Measurements from ENCODE around the gene PITX1.
"Not testable (repeated sequence)": the region's sequence is repeated elsewhere in the genome, so short reads cannot be mapped to it uniquely, and the experiment has no call there.

Gene PITX1

DNA sequence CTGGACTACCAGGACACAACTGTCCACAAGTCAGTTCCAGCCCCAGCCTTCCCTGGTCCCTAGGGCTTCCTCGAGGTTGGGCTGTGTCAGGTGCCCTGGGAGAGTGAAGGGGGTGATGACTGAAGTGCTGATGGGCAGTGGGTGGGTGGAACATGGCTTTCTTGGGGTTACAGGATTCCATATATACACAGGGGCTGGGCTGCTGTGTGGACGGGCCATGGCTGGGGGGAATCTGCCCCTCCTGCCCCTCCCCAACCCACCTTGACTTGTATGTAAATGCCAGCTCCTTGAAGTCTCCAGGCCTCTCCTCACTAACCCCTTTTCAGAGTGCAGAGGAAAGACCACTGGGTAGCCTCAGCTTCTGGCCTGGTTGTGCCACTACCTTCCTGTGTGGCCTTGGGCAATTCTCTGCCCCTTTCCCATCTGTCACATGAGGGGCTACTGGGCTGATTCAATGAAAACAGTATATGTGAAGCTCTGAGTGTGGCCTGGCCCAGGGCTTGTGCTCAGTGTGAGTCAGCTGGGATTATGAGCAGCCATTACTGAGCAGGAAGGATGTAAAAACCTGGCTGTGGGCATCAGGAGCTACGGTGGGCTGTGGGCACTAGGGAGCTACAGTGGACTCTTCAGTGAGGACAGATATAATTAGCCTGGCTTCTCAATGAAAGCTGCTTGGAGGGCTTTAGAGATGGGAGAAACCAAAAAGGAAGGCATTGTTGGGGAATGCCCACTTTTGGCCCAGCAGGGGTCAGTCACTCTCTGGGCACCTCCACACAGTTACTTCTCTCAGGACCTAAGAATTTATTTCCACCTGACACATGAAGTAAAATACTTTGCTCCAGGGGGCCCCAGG is 23.3 kb downstream of the PITX1 start:
- no peak for DNase-seq (ENCODE audit: low read depth in 2 of 2)

DNA sequence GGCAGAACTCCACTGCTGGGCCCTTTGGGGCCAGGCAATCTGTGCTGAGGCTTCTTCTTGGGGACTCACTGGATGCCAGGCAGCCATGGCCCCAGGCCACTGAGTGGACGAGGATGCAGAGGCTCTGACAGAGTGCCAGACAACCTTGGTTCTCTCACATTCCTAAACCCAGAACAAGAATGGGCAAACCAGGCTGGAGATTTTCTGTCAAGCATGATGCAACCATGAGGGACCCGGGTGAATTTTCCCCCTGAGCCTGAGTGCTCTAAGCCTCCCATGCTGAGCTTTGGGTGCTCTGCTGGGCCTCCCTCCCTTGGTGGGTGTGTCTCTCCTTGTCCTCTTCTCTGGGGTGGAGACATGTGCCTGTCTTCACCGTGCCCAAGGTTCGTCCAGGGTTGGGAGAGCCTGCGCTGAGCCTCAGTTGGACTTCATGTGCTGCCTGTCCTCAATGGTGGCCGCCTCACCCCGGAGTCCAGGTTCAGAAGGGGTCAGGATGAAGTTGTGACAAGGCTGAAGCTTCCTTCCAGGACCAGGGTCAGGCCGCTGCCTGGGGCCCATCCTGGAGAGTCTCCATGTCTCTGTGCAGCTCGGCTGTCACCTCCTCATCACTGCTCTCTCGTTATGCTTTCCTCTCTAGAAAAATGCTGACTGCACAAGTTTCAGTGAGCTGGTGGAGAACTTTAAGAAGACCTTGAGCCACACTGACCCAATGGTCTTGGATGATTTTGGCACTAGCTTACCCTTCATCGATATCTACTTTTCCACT is 24.1 kb downstream of the PITX1 start:
- no peak for DNase-seq (ENCODE audit: low read depth in 2 of 2)

DNA sequence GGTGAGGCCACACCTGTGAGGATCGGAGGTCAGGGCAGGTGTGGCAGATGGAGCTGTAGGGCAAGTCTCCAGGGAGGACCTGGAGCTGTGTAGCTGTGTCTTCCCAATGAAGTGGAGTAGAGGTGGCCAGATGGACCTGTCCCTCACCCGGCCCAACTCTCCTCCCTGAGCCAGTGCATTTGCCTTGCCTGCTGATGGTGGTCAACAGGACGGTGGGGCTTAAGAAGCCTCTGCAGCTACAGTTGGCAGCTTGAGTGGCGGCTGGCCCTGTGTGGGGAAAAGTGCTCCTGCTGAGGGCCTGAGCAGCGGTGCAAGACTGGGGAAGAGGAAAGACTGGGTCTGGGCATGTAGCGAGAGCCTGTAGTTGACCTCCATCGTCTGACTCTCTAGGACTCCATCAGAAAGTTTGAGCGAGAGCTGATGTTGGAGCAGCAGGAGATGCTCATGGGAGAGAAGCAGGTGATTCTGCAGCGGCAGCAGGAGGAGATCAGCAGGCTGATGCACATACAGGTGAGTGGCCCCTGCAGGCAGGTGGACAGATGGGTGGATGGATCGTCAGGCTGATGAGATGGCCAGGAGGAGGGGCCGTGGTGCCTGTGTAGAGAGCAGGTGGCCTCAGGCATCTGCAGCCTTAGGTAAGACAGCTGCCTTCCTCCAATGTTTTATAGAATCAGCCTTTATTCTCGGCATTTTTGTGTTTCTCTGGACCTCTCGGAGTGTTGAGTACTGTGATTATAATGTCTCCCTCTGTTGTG is 24.9 kb downstream of the PITX1 start:
- no peak for DNase-seq (ENCODE audit: low read depth in 2 of 2)

DNA sequence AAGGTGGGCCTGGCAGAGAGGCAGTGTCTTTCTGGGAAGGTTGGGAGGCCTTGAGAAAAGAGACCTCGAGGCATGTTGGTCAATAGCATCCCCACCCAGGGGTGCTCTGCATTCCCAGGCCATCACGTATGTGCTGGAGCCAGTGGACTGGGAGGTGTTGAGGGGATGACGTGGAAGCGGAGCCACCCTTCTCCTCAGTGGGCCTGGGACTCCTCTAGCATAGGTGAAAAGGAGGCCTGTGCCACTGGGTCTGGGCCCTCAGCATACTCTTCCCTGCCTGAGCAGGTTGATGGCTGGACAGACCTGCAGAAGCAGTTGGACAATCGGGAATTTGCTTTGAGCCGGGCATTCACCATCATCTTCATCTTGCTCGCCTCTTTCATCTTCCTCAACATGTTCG is 25.5 kb downstream of the PITX1 start:
- no peak for DNase-seq (ENCODE audit: low read depth in 2 of 2)

DNA sequence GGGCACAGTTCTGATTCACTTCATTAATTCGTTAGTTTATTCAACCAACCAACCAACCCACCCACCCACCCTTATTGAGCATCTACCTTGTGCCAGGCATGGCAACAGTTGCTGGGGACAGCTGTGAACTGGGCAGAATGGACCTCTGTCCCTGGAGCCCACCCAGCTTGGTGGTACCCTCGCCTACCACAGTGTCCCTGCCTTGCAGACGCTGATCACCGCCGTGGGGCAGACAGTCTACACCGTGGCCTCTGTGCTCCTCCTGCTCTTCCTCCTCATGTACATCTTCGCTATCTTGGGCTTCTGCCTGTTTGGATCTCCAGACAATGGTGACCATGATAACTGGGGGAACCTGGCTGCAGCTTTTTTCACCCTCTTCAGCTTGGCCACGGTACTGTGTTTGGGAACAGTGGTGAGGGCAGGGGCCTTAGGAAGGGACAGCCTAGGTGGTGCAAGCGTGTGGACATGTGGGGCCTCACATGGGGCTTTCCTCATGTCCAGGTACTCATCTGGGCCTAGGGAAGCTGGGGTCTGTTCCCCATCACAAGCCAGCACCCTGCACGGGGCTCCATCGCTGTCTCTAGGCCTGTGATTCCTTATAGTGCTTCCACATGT is 26.2 kb downstream of the PITX1 start:
- no peak for DNase-seq (ENCODE audit: low read depth in 2 of 2)

DNA sequence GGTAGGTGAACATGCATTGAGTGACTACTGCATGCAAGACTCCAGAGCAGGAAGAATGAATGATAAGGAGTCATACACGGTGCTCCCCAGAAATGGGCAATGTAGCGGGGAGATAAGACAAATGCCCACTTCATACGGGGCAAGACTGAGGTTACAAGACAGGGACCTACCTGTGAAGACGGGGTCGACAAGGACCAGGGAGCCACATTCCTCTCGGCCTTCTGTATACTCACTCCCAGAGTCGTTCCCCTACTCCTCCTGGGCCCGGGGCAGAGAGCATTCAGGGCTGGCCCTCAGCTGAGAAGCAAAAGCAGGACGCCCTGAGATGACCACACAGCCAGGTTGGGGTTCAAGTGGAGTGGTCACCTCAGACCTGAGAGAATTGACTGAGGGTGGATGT is 26.7 kb downstream of the PITX1 start:
- no peak for DNase-seq (ENCODE audit: low read depth in 2 of 2)

DNA sequence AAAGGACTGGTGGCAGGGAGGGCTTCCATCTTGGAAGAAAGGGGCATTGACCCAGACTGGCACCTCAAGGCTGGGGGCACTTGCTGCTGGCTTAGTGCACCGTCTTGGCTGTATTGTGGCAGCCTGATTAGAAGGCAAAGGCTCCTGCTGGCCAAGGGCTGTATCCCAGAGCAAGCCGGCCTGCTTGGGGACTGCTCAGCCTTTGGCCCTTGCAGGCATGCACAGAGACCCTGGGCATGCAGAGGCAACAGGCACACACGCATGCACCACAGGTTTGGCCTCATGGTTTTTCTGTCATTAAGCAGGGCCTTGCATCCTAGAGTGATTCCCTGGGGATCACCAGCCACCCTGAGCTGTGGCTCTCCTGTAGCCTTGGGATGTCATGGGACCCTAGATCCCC is 29.0 kb downstream of the PITX1 start:
- DNase-seq (ENCODE audit: low read depth in 2 of 2) = no peak

DNA sequence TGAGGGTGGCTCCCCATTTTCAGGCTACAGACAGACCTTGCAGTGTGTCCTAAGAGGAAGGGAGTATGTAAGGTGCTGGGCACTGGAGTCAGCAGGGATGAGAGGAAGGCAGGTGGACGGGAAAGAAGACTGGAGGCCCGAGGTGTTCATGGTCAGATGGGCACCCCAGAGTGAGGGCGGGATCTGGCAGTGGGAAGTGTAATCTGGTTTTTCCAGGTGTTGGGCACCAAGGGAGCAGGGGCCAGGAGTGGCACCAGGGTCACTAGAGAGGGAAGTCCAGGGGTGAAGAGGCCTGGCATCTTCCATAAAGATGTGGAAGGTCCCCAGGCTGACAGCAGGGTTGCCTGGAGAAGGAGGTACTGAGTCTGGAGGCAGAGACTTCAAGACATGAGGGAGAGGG is 29.7 kb downstream of the PITX1 start:
- no peak for DNase-seq (ENCODE audit: low read depth in 2 of 2)

DNA sequence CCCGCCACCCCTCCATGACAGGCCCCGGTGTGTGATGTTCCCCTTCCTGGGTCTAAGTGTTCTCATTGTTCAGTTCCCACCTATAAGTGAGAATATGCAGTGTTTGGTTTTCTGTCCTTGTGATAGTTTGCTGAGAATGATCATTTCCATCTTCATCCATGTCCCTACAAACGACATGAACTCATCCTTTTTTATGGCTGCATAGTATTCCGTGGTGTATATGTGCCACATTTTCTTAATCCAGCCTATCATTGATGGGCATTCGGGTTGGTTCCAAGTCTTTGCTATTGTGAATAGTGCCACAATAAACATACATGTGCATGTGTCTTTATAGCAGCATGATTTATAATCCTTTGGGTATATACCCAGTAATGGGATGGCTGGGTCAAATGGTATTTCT is 36.0 kb downstream of the PITX1 start:
- DNase-seq (ENCODE audit: low read depth in 2 of 2) = not testable (repeated sequence)

DNA sequence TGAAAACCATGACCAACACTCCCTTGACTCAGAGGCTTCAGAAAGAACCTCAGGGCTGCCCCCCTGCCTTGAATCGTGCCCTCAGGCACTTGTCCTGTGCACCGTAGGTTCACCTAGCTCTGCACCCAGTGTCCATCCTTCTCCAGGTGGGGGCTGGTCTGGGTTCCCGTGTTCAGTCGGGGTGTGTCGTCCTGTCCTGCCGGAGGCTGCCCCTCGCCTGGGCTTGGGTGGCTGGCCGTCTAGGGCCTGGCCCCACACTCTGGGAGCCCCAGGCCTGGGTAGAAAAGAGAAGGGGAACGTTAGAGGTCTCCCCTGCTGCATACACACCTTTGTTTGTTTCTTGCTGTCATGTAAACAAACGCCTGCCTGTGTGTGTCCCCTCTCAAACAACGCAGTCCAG is 37.0 kb downstream of the PITX1 start:
- no peak for DNase-seq (ENCODE audit: low read depth in 2 of 2)

DNA sequence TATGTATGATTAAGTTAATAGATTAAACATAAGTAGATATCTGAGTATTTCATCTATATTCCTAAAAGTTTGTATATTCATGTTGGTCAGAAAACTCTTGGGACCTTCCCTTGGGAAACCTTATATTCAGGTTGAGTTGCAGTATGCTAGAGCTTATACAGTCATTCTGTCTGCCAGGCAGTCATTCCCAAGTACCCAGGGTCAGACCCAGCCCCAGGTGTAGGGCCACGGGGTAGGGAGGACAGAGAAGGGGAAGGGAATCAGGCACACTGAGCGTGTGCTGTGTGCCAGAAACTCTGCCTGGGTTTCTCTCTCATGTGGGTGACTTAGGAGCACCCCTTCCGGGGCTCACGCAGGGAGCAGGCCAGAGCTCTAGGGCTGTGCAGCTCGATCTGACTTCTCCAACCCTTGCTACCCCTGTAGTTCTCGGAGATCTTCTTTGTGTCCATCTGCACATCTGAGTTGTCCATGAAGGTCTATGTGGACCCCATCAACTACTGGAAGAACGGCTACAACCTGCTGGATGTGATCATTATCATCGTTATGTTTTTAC is 38.1 kb downstream of the PITX1 start:
- no peak for DNase-seq (ENCODE audit: low read depth in 2 of 2)

DNA sequence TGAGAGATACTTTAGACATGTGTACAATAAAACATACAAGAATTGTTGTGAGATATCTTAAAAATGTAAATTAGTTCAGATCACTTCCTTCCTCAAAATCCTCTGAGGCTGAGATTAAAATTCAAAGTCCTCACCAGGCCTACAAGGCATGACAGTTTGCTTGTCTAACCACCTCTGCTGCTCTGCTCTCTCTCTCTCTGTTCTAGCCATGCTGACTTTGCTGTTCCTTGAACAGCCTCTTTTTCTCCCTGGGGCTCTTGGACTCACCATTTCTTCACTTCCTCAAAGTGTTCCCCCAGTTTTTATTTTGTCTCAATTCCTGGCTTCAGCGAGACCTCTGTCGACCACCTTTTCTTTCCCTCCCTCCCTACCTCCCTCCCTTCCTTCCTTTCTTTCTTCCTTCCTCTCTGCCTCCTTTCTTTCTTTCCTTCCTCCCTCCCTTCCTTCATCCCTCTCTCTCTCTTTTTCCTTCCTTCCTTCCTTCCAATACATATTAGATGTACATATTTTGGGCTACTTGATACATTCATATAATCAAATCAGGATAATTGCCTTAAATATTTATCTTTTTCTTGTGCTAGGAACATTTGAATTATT is 39.4 kb downstream of the PITX1 start:
- no peak for DNase-seq (ENCODE audit: low read depth in 2 of 2)

DNA sequence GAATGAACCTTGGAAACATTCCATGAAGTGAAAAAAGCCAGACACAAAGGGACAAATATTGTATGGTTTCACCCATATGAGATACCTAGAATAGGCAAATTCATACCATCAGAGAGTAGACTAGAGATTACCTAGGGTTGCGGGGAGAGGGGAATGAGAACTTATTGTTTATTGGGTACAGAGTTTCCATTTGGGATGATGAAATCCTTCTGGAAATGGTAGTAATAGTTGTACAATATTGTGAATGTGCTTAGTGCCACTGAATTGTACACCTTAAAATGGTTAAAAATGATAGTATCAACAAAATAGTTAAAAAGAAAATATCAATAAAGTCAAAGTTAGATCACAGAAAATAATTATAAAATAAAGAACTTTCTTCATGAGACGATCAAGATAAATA is 40.9 kb downstream of the PITX1 start:
- no peak for DNase-seq (ENCODE audit: low read depth in 2 of 2)

DNA sequence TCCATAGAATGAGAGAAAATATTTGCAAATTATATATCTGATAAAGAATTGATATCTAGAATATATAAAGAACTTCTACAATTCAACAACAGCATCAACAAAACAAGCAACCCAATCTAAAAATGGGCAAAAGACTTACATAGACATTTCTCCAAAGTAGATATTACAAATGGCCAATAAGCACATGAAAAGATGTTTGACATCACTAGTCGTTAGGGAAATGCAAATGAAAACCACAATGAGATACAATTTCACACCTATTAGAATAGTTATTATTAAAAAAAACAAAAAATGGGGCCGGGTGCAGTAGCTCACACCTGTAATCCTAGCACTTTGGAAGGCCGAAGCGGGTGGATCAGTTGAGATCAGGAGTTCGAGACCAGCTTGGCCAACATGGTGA is 41.9 kb downstream of the PITX1 start:
- DNase-seq (ENCODE audit: low read depth in 2 of 2) = no peak

DNA sequence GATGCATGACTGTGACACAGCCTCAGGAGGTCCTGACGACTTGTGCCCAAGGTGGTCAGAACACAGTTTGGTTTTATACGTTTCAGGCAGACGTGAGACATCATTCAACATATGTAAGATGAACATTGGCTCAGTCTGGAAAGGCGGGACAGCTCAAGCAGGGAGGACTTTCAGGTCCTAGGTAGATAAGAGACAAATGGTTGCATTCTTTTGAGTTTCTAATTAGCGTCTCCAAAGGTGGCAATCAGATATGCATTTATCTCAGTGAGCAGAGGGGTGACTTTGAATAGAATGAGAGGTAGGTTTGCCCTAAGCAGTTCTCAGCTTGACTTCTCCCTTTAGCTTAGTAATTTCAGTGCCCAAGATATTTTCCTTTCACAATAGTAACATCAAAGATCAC is 43.8 kb downstream of the PITX1 start:
- not testable (repeated sequence) for DNase-seq (ENCODE audit: low read depth in 2 of 2)

DNA sequence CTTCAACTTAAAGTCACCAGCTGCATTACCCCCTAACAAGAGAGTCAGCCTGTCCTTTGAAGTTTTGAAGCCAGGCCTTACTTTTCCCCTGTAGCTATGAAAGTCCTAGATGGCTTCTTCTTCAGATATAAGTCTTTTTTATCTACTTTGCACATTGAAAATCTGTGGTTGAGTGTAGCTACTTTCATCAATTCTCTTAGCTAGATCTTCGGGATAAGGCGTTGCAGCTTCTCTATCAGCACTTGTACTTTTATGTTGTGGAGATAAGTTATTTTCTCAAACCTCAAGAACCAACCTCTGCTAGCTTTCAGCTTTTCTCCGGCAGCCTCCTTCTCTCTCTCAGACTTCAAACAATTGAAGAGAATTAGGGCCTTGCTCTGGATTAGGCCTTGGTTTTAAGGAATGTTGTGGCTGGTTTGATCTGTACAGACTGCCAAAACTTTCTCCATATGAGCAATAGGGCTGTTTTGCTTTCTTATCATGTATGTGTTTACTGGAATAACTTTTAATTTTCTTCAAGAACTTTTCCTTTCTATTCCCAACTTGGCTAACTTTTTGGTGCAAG is 44.7 kb downstream of the PITX1 start:
- DNase-seq (ENCODE audit: low read depth in 2 of 2) = no peak

DNA sequence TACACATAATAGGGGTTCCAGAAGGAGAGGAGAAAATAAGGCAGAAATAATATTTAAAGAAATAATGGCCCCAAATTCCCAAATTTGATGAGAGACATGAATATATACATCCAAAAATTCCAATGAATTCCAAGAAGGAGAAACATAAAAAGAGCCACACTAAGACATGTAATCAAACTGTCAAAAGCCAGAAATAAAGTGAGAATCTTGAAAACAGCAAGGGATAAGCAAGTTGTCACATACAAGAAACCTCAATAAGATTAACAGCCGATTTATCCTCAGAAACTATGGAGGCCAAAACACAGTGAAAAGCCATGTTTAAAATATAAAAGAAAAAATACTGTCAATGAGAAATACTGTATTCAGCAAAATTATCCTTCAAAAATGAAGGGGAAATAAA is 51.8 kb downstream of the PITX1 start:
- no peak for DNase-seq (ENCODE audit: low read depth in 2 of 2)

DNA sequence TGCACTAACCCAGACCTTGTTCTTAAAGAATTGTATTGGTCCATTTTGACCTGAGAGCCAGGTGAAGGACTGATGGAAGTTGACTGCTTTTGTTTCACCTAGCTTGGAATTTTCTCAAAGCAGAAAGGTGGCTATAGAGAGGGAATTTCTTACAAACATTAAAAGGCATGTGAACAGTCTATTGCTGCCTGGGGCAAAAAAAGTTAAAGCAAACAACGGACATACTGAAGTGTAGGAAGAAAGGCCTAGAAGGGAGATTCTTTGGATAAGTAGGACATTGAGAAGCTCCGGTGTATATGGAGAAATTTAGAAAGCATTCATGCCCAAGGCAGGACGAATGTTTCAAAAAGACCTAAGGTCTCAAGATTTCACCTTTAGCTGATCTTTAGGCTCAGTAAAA is 54.6 kb downstream of the PITX1 start:
- DNase-seq (ENCODE audit: low read depth in 2 of 2) = no peak

All from stimulated activated CD8-positive, alpha-beta memory T cell treated with anti-CD3 and anti-CD28 coated beads, Interleukin-15, amount 100 ng/mL, for 48 hours (primary cell).